ENCODE results near the gene GAPDHS.

GAPDHS gene

GRCh38 chr19:35539314-35539713 is 6.1 kb downstream of the GAPDHS start:
- no peak for TF ChIP-seq CTCF (IDR thresholded peaks at IDR 0.05)
- H3K4me3 ChIP-seq (ENCODE audit: low read depth, low read length): no peak overlapping the region

GRCh38 chr19:35539850-35540249 is 6.6 kb downstream of the GAPDHS start:
- Histone ChIP-seq H3K9ac (no peak overlapping the region), H3K79me2 (no peaks in the 10 kb centered on the region), H3K4me3 (ENCODE audit: low read depth, low read length) (no peak overlapping the region), H2AFZ (no peak overlapping the region), H3K36me3 (ENCODE audit: control insufficient read depth, insufficient read depth, low read length) (no peaks in the 10 kb centered on the region), H3K27me3 (ENCODE audit: control insufficient read depth, insufficient read depth, low read length) (no peaks in the 10 kb centered on the region), H3K27ac (no peak overlapping the region), H3K9me3 (ENCODE audit: control insufficient read depth, low read length) (no peaks in the 10 kb centered on the region), H3K4me1 (no peaks in the 10 kb centered on the region), H3K4me2 (ENCODE audit: low read length) (no peak overlapping the region)
- TF ChIP-seq CTCF (IDR thresholded peaks at IDR 0.05): no peak

More at GRCh38 chr19:35539314-35539713, 6.1 kb downstream of the GAPDHS start:
- Histone ChIP-seq H2AFZ (no peak overlapping the region), H3K27me3 (ENCODE audit: control insufficient read depth, insufficient read depth, low read length) (no peaks in the 10 kb centered on the region), H3K9ac (no peak overlapping the region), H3K4me2 (ENCODE audit: low read length) (no peak overlapping the region), H3K79me2 (no peaks in the 10 kb centered on the region), H3K27ac (no peak overlapping the region), H3K4me1 (no peaks in the 10 kb centered on the region), H3K36me3 (ENCODE audit: control insufficient read depth, insufficient read depth, low read length) (no peaks in the 10 kb centered on the region), H3K9me3 (ENCODE audit: control insufficient read depth, low read length) (no peaks in the 10 kb centered on the region)

- no peak overlapping the region for H2AFZ ChIP-seq
- H3K36me3 ChIP-seq (ENCODE audit: control insufficient read depth, insufficient read depth, low read length): no peaks in the 10 kb centered on the region
- TF ChIP-seq CTCF (IDR thresholded peaks at IDR 0.05): no peak
- H3K9ac ChIP-seq: no peak overlapping the region
- no peaks in the 10 kb centered on the region for H3K9me3 ChIP-seq (ENCODE audit: control insufficient read depth, low read length)
- no peaks in the 10 kb centered on the region for H3K4me1 ChIP-seq
- no peak overlapping the region for H3K4me3 ChIP-seq (ENCODE audit: low read depth, low read length)
- H3K27ac ChIP-seq: no peak overlapping the region
- no peak overlapping the region for H3K4me2 ChIP-seq (ENCODE audit: low read length)
- no peaks in the 10 kb centered on the region for H3K79me2 ChIP-seq
- no peaks in the 10 kb centered on the region for H3K27me3 ChIP-seq (ENCODE audit: control insufficient read depth, insufficient read depth, low read length)
Observed at GRCh38 chr19:35540356-35540927, 7.2 kb downstream of the GAPDHS start.

- peaks cover 5% of the 10 kb centered on the region for H3K79me2 ChIP-seq
- H3K9ac ChIP-seq: no peak overlapping the region
- no peak overlapping the region for H3K27ac ChIP-seq
- no peak overlapping the region for H2AFZ ChIP-seq
- no peaks in the 10 kb centered on the region for H3K36me3 ChIP-seq (ENCODE audit: control insufficient read depth, insufficient read depth, low read length)
- H3K4me1 ChIP-seq: peaks cover 6% of the 10 kb centered on the region
- TF ChIP-seq CTCF (IDR thresholded peaks at IDR 0.05): no peak
- H3K9me3 ChIP-seq (ENCODE audit: control insufficient read depth, low read length): no peaks in the 10 kb centered on the region
- no peak overlapping the region for H3K4me2 ChIP-seq (ENCODE audit: low read length)
- no peaks in the 10 kb centered on the region for H3K27me3 ChIP-seq (ENCODE audit: control insufficient read depth, insufficient read depth, low read length)
- no peak overlapping the region for H3K4me3 ChIP-seq (ENCODE audit: low read depth, low read length)
Observed at GRCh38 chr19:35542209-35542608, 9.0 kb downstream of the GAPDHS start.
